Cardiac muscle cell (in vitro differentiated cells and primary cell): ENCODE results near the gene WDFY1. TPM values are rescaled to one million over a fixed set of nuclear protein-coding genes. Genes with fewer than 3 reads are reported as not detected.
A peak's percentile ranks its signal among the peaks of the same experiment; 100 is the strongest.

Source experiments
- DNase-seq, 2 donors: peaks; one replicate each; pipeline versions ENCODE4 v3.0.0 to v3.0.0-alpha.2; 2010 to 2017; ENCODE audit warnings: low read depth in 1 of 2, low spot score in 1 of 2
- H3K27ac ChIP-seq: fragments of 200-600 bp; sonication (generic); 2 replicates; pipeline ENCODE4 v1.5.1; 2016
- H3K27me3 ChIP-seq: fragments of 200-600 bp; sonication (generic); 2 replicates; pipeline ENCODE4 v1.6.0; 2016; ENCODE audit warnings: control low read depth
- H3K36me3 ChIP-seq: fragments of 200-600 bp; sonication (generic); 2 replicates; pipeline ENCODE4 v1.5.1; 2016; ENCODE audit warnings: control low read depth
- H3K4me1 ChIP-seq: fragments of 200-600 bp; sonication (generic); 2 replicates; pipeline ENCODE4 v1.8.1; 2017; ENCODE audit warnings: low read depth, mild to moderate bottlenecking, mixed run types
- H3K4me3 ChIP-seq: fragments of 200-600 bp; sonication (generic); 2 replicates; pipeline ENCODE4 v1.5.1; 2016; ENCODE audit warnings: mild to moderate bottlenecking
- H3K9me3 ChIP-seq: fragments of 200-600 bp; sonication (generic); 2 replicates; pipeline ENCODE4 v1.5.1; 2017; ENCODE audit warnings: low read depth, mild to moderate bottlenecking, control low read depth
- polyA plus RNA-seq: library from polyadenylated mRNA; unstranded; fragments of >200 nt; fragmentation: Nextera tagmentation; extraction: Ambion mirVana; gene quantifications from 2 replicates; pipeline ENCODE4 v1.2.1, GENCODE V29; 2016
- total RNA-seq: library from RNA; depleted of rRNA; stranded (reverse); fragments of >200 nt; gene quantifications from 2 replicates; pipeline ENCODE4 v1.2.3, GENCODE V29; 2016
- TF ChIP-seq, protein P1 (sequence below): IDR thresholded peaks from 2 replicates; pipeline ENCODE4 v1.5.1; 2012; ENCODE audit warnings: low read depth, mild to moderate bottlenecking, low read length

WDFY1 gene
- total and polyA plus RNA-seq, 2 experiments from 2014 or later = 20.7 to 20.8 TPM

DNA sequence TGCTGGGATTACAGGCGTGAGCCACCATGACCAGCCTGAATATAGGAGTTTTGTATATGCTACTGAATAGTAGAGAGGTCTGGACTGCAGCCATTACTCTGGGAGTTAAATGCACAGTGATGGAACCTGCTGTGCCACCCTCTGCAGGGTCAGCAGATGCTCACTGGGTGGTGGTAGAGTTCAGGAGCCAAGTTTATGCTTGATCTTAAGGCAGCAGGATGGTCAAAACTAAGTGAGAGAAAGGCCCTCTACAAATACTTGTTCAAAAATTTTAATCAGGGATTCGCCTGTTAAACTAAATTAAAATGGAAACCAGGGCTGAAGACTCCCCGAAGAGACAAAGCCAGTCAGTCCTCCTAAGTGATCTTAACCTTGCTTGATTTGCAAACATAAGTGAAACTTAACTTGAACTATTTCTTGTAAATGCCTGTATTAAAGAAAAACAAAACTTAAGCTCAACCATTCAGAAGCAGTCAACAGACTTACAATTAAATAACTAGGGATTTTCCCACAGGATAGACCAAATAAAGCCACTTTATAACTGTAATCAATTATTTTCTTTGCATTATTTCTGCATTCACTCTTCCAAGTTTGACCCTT, 4.2 kb upstream of the WDFY1 start:
- H3K4me1 ChIP-seq = no peaks in the 10 kb centered on the region
- TF ChIP-seq, protein P1, sequence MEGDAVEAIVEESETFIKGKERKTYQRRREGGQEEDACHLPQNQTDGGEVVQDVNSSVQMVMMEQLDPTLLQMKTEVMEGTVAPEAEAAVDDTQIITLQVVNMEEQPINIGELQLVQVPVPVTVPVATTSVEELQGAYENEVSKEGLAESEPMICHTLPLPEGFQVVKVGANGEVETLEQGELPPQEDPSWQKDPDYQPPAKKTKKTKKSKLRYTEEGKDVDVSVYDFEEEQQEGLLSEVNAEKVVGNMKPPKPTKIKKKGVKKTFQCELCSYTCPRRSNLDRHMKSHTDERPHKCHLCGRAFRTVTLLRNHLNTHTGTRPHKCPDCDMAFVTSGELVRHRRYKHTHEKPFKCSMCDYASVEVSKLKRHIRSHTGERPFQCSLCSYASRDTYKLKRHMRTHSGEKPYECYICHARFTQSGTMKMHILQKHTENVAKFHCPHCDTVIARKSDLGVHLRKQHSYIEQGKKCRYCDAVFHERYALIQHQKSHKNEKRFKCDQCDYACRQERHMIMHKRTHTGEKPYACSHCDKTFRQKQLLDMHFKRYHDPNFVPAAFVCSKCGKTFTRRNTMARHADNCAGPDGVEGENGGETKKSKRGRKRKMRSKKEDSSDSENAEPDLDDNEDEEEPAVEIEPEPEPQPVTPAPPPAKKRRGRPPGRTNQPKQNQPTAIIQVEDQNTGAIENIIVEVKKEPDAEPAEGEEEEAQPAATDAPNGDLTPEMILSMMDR = no peak

DNA sequence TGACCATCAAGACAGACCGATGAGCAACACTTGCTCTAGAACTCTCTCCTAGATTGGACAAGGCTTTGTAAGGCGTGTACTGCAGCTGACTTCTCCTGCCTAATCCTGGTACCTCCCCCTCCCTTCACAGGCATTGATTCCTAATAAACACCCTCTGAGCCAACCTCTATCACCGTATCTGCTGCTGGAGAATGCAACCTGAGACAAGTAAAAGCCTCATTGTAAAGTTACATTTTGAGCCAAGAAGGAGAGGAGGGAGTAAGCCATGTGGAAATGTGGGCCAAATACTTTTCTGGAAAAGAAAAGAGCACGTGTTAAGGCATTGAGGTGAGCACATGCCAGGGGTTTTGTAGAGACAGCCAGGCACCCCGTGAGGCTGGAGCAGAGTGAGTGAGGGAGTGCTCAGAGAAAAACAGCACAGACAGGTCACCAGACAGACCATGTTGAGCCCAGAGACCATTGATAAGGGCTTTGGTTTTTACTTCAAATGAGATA, 2.6 kb upstream of the WDFY1 start:
- Histone ChIP-seq H3K36me3 (no peaks in the 10 kb centered on the region), H3K4me3 (no peak overlapping the region), H3K9me3 (no peaks in the 10 kb centered on the region), H3K4me1 (peaks cover 5% of the 10 kb centered on the region), H3K27me3 (no peaks in the 10 kb centered on the region), H3K27ac (no peak overlapping the region)
- TF ChIP-seq, protein P1 = no peak
- peak; percentile 33 for DNase-seq

More for the DNA sequence above, 4.2 kb upstream of the WDFY1 start:
- H3K9me3 ChIP-seq = no peaks in the 10 kb centered on the region
- H3K36me3 ChIP-seq = no peaks in the 10 kb centered on the region
- H3K27ac ChIP-seq = no peak overlapping the region
- no peak overlapping the region for H3K4me3 ChIP-seq
- H3K27me3 ChIP-seq = no peaks in the 10 kb centered on the region
- no peak for DNase-seq

DNA sequence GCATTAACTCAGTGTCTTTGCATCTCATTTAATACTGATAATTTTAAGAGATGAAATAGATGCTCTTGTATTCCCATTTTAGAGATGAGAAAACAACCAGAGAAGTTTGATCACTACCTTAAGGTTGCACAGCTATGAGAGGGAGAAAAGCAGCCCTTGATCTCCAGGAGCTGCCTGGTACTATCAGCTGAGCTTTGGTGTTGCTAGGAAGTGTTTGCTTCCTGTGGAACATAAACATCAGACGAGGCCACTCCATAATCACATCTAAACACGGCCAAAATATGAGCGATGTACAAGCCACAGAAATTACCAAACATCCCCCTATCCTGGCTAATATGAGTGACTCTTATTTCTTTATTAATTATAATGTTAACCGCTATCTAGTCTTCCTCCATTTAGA, 620 bp upstream of the WDFY1 start:
- no peaks in the 10 kb centered on the region for H3K9me3 ChIP-seq
- no peaks in the 10 kb centered on the region for H3K36me3 ChIP-seq
- TF ChIP-seq, protein P1 = no peak
- peaks cover 5% of the 10 kb centered on the region for H3K4me1 ChIP-seq
- no peak for DNase-seq
- no peak overlapping the region for H3K4me3 ChIP-seq
- no peak overlapping the region for H3K27ac ChIP-seq
- no peaks in the 10 kb centered on the region for H3K27me3 ChIP-seq

DNA sequence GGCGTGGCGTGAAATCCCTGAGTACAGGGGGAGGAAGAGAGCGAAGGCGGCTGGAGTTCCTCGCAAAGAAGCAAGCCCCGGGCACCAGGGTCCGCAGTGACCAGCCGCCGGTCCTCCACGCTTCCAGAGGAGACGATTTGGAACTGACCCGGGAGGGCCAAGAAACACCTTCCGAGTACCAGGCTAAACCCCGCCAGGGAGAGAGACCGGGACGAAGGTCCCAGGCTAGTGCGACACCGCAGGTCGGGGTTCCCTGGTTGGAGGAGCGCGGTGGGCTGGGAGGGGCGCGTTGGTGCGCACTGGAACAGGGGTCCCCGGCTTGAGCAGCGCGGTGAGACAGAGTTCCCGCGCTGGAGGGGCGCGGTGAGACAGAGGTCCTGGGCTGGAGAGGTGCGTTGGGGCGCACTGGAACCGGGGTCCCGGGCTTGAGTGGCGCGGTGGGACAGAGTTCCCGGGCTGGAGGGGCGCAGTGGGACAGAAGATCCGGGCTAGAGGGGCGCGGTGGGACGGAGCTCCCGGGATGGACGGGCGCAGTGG, 901 bp downstream of the WDFY1 start:
- peak in 1 of 2 donors; percentile 67 for DNase-seq
- H3K27ac ChIP-seq = peak overlapping the region; percentile 85
- peaks cover 5% of the 10 kb centered on the region for H3K4me1 ChIP-seq
- TF ChIP-seq, protein P1 = no peak
- no peaks in the 10 kb centered on the region for H3K36me3 ChIP-seq
- H3K9me3 ChIP-seq = no peaks in the 10 kb centered on the region
- H3K27me3 ChIP-seq = no peaks in the 10 kb centered on the region
- H3K4me3 ChIP-seq = peak overlapping the region; percentile 91

DNA sequence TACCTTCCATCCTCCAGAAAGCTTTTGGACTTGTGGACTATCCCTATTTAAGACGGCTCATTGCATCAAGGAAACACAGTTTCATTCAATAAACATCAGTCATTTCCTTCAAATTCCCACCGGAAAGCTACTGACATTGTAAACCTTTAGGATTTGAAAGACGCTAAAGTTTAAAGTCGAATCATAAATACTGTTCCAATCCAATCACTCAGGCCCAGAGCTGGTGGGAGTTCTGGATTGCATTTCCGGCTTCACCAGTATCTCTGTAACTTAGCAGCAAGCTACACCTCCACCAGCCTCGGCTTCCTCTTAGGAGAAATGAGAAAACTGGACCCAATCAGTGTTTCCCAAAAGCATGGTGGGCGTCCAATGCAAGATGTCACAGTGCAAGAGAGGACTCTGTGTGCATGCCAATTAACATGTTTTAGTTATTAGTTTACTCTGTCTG, 1.6 kb downstream of the WDFY1 start:
- TF ChIP-seq, protein P1 = no peak

More for the DNA sequence above, 1.6 kb downstream of the WDFY1 start:
- Histone ChIP-seq H3K4me1 (peaks cover 5% of the 10 kb centered on the region), H3K9me3 (no peaks in the 10 kb centered on the region), H3K27ac (no peak overlapping the region), H3K27me3 (no peaks in the 10 kb centered on the region), H3K4me3 (peak overlapping the region; percentile 91), H3K36me3 (no peaks in the 10 kb centered on the region)
- DNase-seq = peak in 1 of 2 donors; percentile 62
